Heart left ventricle (tissue), 16 donors: ENCODE data around the gene FAM163A. TPM values are rescaled to one million over a fixed set of nuclear protein-coding genes. Genes with fewer than 3 reads are reported as not detected.
A peak's percentile ranks its signal among the peaks of the same experiment; 100 is the strongest.

Experiments
- ATAC-seq, 4 donors: fragments of 200-7000 bp; cut with Tn5 transposase; one replicate each; pipeline ENCODE4 v1.9.1; 2020 to 2022; ENCODE audit warnings: moderate library complexity in 4 of 4, mild to moderate bottlenecking in 3 of 4, moderate number of reproducible peaks in 1 of 4
- DNase-seq, 5 donors: peaks; one replicate each; pipeline ENCODE4 v3.0.0-alpha.2; 2020
- H3K27ac ChIP-seq, 12 donors: fragments of 200-600 bp; sonication (generic) in 4 of 12; one replicate each; pipeline versions ENCODE4 v1.5.0 to v1.8.0; 2016 to 2022; ENCODE audit warnings: mild to moderate bottlenecking in 2 of 12
- H3K27me3 ChIP-seq, 9 donors: fragments of 200-600 bp; sonication (generic) in 2 of 9; one replicate each; pipeline versions ENCODE4 v1.5.1 to v1.8.0; 2016 to 2022; ENCODE audit warnings: mild to moderate bottlenecking in 3 of 9
- H3K36me3 ChIP-seq, 9 donors: fragments of 200-600 bp; sonication (generic) in 2 of 9; one replicate each; pipeline versions ENCODE4 v1.5.0 to v1.8.0; 2018 to 2022; ENCODE audit warnings: mild to moderate bottlenecking in 2 of 9
- H3K4me1 ChIP-seq, 12 donors: fragments of 200-600 bp; sonication (generic) in 4 of 12; one replicate each; pipeline versions ENCODE4 v1.5.0 to v1.8.0; 2016 to 2022; ENCODE audit warnings: mild to moderate bottlenecking in 3 of 12
- H3K4me3 ChIP-seq, 12 donors: fragments of 200-600 bp; sonication (generic) in 4 of 12; one replicate each; pipeline versions ENCODE4 v1.5.0 to v1.8.0; 2017 to 2022; ENCODE audit warnings: mild to moderate bottlenecking in 9 of 12, moderate library complexity in 4 of 12
- H3K9me3 ChIP-seq, 12 donors: fragments of 200-600 bp; sonication (generic) in 4 of 12; one replicate each; pipeline versions ENCODE4 v1.5.0 to v1.8.0; 2016 to 2022; ENCODE audit warnings: mild to moderate bottlenecking in 1 of 12
- POLR2A ChIP-seq, 2 donors: fragments of 450-650 bp; IDR thresholded peaks; one replicate each; pipeline ENCODE4 v1.6.1; 2017; ENCODE audit warnings: antibody characterized with exemption in 2 of 2, mild to moderate bottlenecking in 2 of 2, moderate library complexity in 2 of 2
- WGBS, 4 donors: extraction: QIAGEN DNeasy Blood & Tissue Kit in 2 of 4; methylation state at CpG; one replicate each; pipeline versions ENCODE4 v1.1.5 to v1.1.7; 2013 to 2018; 5-methylcytosine and 5-hydroxymethylcytosine counted together
- intact Hi-C, 10 donors: fragments of 100-400 bp; cut with DNase I; formaldehyde crosslinking; loops; one replicate each; pipeline versions ENCODE4 v1.11.1 to v1.14.2; 2022
- polyA plus RNA-seq, 2 donors: library from polyadenylated mRNA; stranded (reverse); fragments of 200-250 nt; gene quantifications; one replicate each; pipeline ENCODE4 v1.2.3, GENCODE V29; 2013
- total RNA-seq, 9 donors: library from RNA; depleted of rRNA in 2 of 9; stranded (reverse); fragments of >200 nt in 2 of 9; fragmentation: NEBNext Ultra II Directional in 3 of 9; extraction: Animal tissue kit (Norgen Biotek cat#: 25700) in 3 of 9; gene quantifications; one replicate each; pipeline versions ENCODE4 v1.1.0 to v1.2.4, GENCODE V29; 2016 to 2023
- TF ChIP-seq, protein P1 (sequence below), 12 donors: fragments of 200-600 bp; sonication (generic) in 4 of 12; IDR thresholded peaks; one replicate each; pipeline versions ENCODE4 v1.5.0 to v1.8.0; 2018 to 2022; ENCODE audit warnings: antibody characterized with exemption in 12 of 12, mild to moderate bottlenecking in 5 of 12
- donor health status: ischemic (EF 13 %, LVEDD 7.1; RV severe dilation, severe dysfunction).
- donor health status: healthy with polysubstance abuse.
- donor health status: DM: no; HTN: yes; CAD: no.
- donor health status: DM: no; HTN: no; CAD: no.
- donor health status: ischemic (EF 25% LVEDD 6.9; RV normal size, moderate dysfunction).
- donor health status: ischemic (EF 25% LVEDD 5.7; RV mildly dilated, moderate dysfunction).
- donor health status: healthy.
- donor health status: DM: yes; HTN: yes; CAD: no.
- donor health status: ischemic (EF 35%, LVEDD 5.7; RV mildly dilated, moderate dysfunction).
- donor health status: nonischemic (EF 11% LVEDD 7.7; RV severe dilation, severe dysfunction).
- donor health status: DM: yes; HTN: yes; CAD: no.
- donor health status: PGD.
- donor health status: ischemic (EF 29% LVEDD 5.4; RV normal size, mild dysfunction).
- donor health status: nonischemic (EF 23%, LVEDD 6.1; RV moderate dilation, normal function).

The FAM163A gene
- total and polyA plus RNA-seq, 11 donors: 0.04 to 0.28 (median 0.16) TPM; not detected in 1

DNA sequence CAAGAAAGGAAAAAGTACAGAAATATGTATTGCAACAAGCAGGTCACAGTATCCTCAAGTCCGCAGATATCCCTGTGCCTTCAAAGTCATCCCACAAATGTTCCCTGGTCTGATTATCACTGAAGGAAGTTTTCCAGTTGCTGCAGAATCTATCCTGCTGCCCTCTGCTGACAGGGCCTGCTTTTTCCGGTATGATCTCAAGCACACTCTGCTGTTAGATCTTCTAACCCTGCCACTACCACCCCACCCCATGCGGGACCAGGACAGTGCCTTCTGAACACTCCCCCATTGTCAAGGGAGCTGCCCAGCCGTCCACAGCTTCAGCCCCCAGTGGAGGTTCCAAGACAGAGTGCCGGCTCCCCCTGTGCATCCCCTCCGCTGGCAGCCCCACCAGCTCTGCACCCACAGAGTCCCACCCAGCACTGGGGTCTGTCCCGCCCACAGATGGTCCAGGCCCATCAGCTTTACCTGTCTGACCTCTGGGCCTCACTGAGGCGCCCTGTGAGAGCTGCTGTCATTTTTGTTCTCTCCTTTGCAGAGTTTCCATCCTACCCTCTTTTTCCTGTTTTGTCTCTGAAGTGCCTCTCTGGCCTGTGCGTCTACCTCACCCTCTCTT is 27.9 kb downstream of the FAM163A start:
- H3K27me3 ChIP-seq: no peaks in the 10 kb centered on the region
- intact Hi-C loops: no loop called here
- H3K36me3 ChIP-seq: no peaks in the 10 kb centered on the region
- DNase-seq (no peak), ATAC-seq (no peak)
- no peaks in the 10 kb centered on the region for H3K4me1 ChIP-seq
- no peak overlapping the region for H3K4me3 ChIP-seq
- no peak overlapping the region for H3K27ac ChIP-seq
- peaks cover 0 to 9% (median 0%) of the 10 kb centered on the region in 12 donors for H3K9me3 ChIP-seq
- 72 to 80% (median 74%) methylated on average over 9 of the region's 9 CpGs for WGBS, 4 donors
- TF ChIP-seq POLR2A (IDR thresholded peaks at IDR 0.05): no peak
- TF ChIP-seq, protein P1, sequence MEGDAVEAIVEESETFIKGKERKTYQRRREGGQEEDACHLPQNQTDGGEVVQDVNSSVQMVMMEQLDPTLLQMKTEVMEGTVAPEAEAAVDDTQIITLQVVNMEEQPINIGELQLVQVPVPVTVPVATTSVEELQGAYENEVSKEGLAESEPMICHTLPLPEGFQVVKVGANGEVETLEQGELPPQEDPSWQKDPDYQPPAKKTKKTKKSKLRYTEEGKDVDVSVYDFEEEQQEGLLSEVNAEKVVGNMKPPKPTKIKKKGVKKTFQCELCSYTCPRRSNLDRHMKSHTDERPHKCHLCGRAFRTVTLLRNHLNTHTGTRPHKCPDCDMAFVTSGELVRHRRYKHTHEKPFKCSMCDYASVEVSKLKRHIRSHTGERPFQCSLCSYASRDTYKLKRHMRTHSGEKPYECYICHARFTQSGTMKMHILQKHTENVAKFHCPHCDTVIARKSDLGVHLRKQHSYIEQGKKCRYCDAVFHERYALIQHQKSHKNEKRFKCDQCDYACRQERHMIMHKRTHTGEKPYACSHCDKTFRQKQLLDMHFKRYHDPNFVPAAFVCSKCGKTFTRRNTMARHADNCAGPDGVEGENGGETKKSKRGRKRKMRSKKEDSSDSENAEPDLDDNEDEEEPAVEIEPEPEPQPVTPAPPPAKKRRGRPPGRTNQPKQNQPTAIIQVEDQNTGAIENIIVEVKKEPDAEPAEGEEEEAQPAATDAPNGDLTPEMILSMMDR (IDR thresholded peaks at IDR 0.05): peak in 1 of 12 donors; percentile 10

- intact Hi-C loops: no loop called here
- WGBS, 4 donors: 94 to 98% (median 98%) methylated on average over 4 of the region's 4 CpGs
- TF ChIP-seq POLR2A (IDR thresholded peaks at IDR 0.05): no peak
- TF ChIP-seq, protein P1 (IDR thresholded peaks at IDR 0.05): no peak
- no peaks in the 10 kb centered on the region for H3K4me1 ChIP-seq
- peaks cover 0 to 9% (median 0%) of the 10 kb centered on the region in 12 donors for H3K9me3 ChIP-seq
- ATAC-seq (no peak), DNase-seq (no peak)
- H3K36me3 ChIP-seq: no peaks in the 10 kb centered on the region
- no peaks in the 10 kb centered on the region for H3K27me3 ChIP-seq
- no peak overlapping the region for H3K27ac ChIP-seq
- H3K4me3 ChIP-seq: no peak overlapping the region
These were observed 30.2 kb downstream of the FAM163A start for GRCh38 chr1:179773264-179773663.

GRCh38 chr1:179774000-179774399 is 30.9 kb downstream of the FAM163A start:
- no peaks in the 10 kb centered on the region for H3K36me3 ChIP-seq
- H3K4me3 ChIP-seq: no peak overlapping the region
- no peak for DNase-seq
- no peak for ATAC-seq
- no peak overlapping the region for H3K27ac ChIP-seq
- WGBS, 4 donors: 94 to 100% (median 97%) methylated on average over 2 of the region's 2 CpGs
- no peaks in the 10 kb centered on the region for H3K27me3 ChIP-seq
- no peaks in the 10 kb centered on the region for H3K4me1 ChIP-seq
- H3K9me3 ChIP-seq: peaks cover 0 to 9% (median 0%) of the 10 kb centered on the region in 12 donors
- TF ChIP-seq, protein P1 (IDR thresholded peaks at IDR 0.05): no peak
- intact Hi-C loops: no loop called here

DNA sequence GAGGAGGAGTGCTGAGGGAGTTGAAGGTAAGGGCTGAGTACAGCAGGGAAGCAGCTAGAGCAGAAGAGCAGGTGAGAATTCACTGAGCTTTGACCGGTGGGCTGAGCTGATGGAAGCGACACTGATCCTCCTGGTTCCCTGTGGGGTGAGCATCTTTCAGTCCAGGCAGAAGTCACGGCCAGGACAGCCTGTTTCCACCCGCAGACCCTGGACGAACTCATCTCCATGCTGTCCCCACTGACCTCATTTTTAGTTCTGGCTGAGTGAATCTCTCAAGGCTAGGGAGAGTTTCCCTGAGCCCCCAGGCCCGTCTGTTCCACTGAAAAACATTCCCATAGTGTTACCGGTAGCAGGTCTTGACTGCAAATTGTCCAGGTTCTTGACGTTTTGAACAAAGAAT is 31.5 kb downstream of the FAM163A start:
- intact Hi-C loops: no loop called here
- DNase-seq: no peak
- Histone ChIP-seq H3K36me3 (no peaks in the 10 kb centered on the region), H3K27me3 (no peaks in the 10 kb centered on the region), H3K27ac (no peak overlapping the region), H3K4me3 (no peak overlapping the region), H3K4me1 (peaks cover 0 to 3% (median under 1%) of the 10 kb centered on the region in 12 donors), H3K9me3 (peaks cover 0 to 9% (median 0%) of the 10 kb centered on the region in 12 donors)
- no peak for ATAC-seq
- TF ChIP-seq, protein P1 (IDR thresholded peaks at IDR 0.05): no peak
- WGBS, 4 donors: 86 to 95% (median 94%) methylated on average over 8 of the region's 8 CpGs
